CD14-positive monocyte (primary cell): ENCODE results near the gene TMEM38A. TPM values are rescaled to one million over a fixed set of nuclear protein-coding genes. Genes with fewer than 3 reads are reported as not detected.

Experiments used
- DNase-seq, 3 donors: peaks; one replicate each; pipeline ENCODE4 v3.0.0-alpha.2; 2011 to 2022
- H2AFZ ChIP-seq: 2 replicates; pipeline ENCODE4 v1.6.0; 2012; ENCODE audit warnings: mild to moderate bottlenecking, low read depth, low read length, inconsistent platforms; ENCODE audit not compliant: insufficient read depth, poor library complexity, severe bottlenecking
- H3K27ac ChIP-seq, 2 donors: 1 replicate in 1 of 2; 2 replicates in 1 of 2; pipeline ENCODE4 v1.5.1; 2012 to 2013; ENCODE audit warnings: low read length in 2 of 2, control low read depth in 1 of 2, inconsistent platforms in 1 of 2, low read depth in 1 of 2, mild to moderate bottlenecking in 1 of 2
- H3K27me3 ChIP-seq, 2 donors: one replicate each; pipeline versions ENCODE4 v1.6.0 to v1.6.1; 2011 to 2013; ENCODE audit warnings: low read length in 2 of 2; ENCODE audit not compliant: control insufficient read depth in 2 of 2, insufficient read depth in 2 of 2
- H3K36me3 ChIP-seq, 2 donors: replicated peaks in 1 of 2; 1 replicate in 1 of 2; 2 replicates in 1 of 2; pipeline versions ENCODE4 v1.5.1 to v1.6.1; 2012 to 2013; ENCODE audit warnings: low read length in 2 of 2, control low read depth in 1 of 2, inconsistent platforms in 1 of 2, mild to moderate bottlenecking in 1 of 2; ENCODE audit not compliant: insufficient read depth in 2 of 2, control insufficient read depth in 1 of 2
- H3K4me1 ChIP-seq, 2 donors: 1 replicate in 1 of 2; 2 replicates in 1 of 2; pipeline versions ENCODE4 v1.5.1 to v1.6.1; 2012 to 2013; ENCODE audit warnings: low read length in 2 of 2, control low read depth in 1 of 2, inconsistent platforms in 1 of 2, mild to moderate bottlenecking in 1 of 2, moderate library complexity in 1 of 2; ENCODE audit not compliant: insufficient read depth in 2 of 2, control insufficient read depth in 1 of 2
- H3K4me2 ChIP-seq: replicated peaks from 2 replicates; pipeline ENCODE3; 2012; ENCODE audit warnings: low read length, moderate library complexity, mild to moderate bottlenecking; ENCODE audit not compliant: poor library complexity, severe bottlenecking; ENCODE audit errors: extremely low read depth
- H3K4me3 ChIP-seq, 3 experiments: fragments of 200-600 bp in 1 of 3; sonication (generic) in 1 of 3; replicated peaks in 1 of 3; 1 replicate in 2 of 3; 2 replicates in 1 of 3; pipeline ENCODE4 v1.5.1; 2011 to 2013; ENCODE audit warnings: low read length in 3 of 3, mild to moderate bottlenecking in 3 of 3, control low read depth in 2 of 3, low read depth in 2 of 3, inconsistent platforms in 1 of 3, moderate library complexity in 1 of 3
- H3K79me2 ChIP-seq: 2 replicates; pipeline ENCODE4 v1.6.0; 2012; ENCODE audit warnings: mild to moderate bottlenecking, control low read depth, inconsistent platforms, low read length, moderate library complexity; ENCODE audit not compliant: insufficient read depth
- H3K9ac ChIP-seq: 2 replicates; pipeline ENCODE4 v1.6.0; 2017; ENCODE audit warnings: low read length, mild to moderate bottlenecking; ENCODE audit not compliant: insufficient read depth, poor library complexity, severe bottlenecking
- H3K9me3 ChIP-seq, 2 donors: replicated peaks in 1 of 2; 1 replicate in 1 of 2; 2 replicates in 1 of 2; pipeline versions ENCODE4 v1.5.1 to v1.6.1; 2012 to 2013; ENCODE audit warnings: low read length in 2 of 2, control low read depth in 1 of 2; ENCODE audit not compliant: control insufficient read depth in 1 of 2, insufficient read depth in 1 of 2
- H4K20me1 ChIP-seq: 2 replicates; pipeline ENCODE4 v1.6.0; 2012; ENCODE audit warnings: mild to moderate bottlenecking, low read length, control low read depth, moderate library complexity; ENCODE audit not compliant: insufficient read depth
- H3K27ac Mint-ChIP-seq, 7 donors: one replicate each; pipeline ENCODE4 v1.8.0; 2020; ENCODE audit warnings: mild to moderate bottlenecking in 7 of 7, mixed read lengths in 7 of 7, moderate library complexity in 6 of 7, inconsistent platforms in 2 of 7
- H3K27me3 Mint-ChIP-seq, 3 donors: one replicate each; pipeline ENCODE4 v1.8.0; 2021 to 2022; ENCODE audit warnings: low read depth in 3 of 3, mild to moderate bottlenecking in 3 of 3, mixed read lengths in 3 of 3, moderate library complexity in 3 of 3, inconsistent platforms in 1 of 3
- H3K36me3 Mint-ChIP-seq, 2 donors: one replicate each; pipeline ENCODE4 v1.8.0; 2020; ENCODE audit warnings: mixed read lengths in 2 of 2, inconsistent platforms in 1 of 2, mild to moderate bottlenecking in 1 of 2
- H3K4me1 Mint-ChIP-seq: one replicate; pipeline ENCODE4 v1.8.0; 2020; ENCODE audit warnings: mild to moderate bottlenecking, mixed read lengths
- H3K4me3 Mint-ChIP-seq, 2 donors: one replicate each; pipeline ENCODE4 v1.8.0; 2020; ENCODE audit warnings: mild to moderate bottlenecking in 2 of 2, mixed read lengths in 2 of 2, moderate library complexity in 1 of 2
- H3K9me3 Mint-ChIP-seq, 7 donors: one replicate each; pipeline ENCODE4 v1.8.0; 2020 to 2022; ENCODE audit warnings: mixed read lengths in 7 of 7, mild to moderate bottlenecking in 6 of 7, moderate library complexity in 6 of 7, inconsistent platforms in 2 of 7
- CTCF ChIP-seq: fragments of 200-600 bp; IDR thresholded peaks from one replicate; pipeline ENCODE4 v1.8.0; 2022; ENCODE audit warnings: antibody characterized with exemption, mild to moderate bottlenecking
- WGBS: methylation state at CpG from one replicate; pipeline ENCODE4 v1.1.5; 2013; ENCODE audit warnings: missing lambda C conversion rate; ENCODE audit not compliant: insufficient coverage; 5-methylcytosine and 5-hydroxymethylcytosine counted together
- intact Hi-C, 2 donors: fragments of 100-400 bp; cut with micrococcal nuclease; formaldehyde crosslinking; loops; one replicate each; pipeline versions ENCODE4 v1.15.0 to v1.15.1; 2023
- polyA plus RNA-seq, 3 donors: library from polyadenylated mRNA; depleted of rRNA in 1 of 3; unstranded in 2 of 3; stranded (reverse) in 1 of 3; fragments of 300-500 nt in 2 of 3; fragments of >200 nt in 1 of 3; fragmentation: Illumina TruSeq in 2 of 3; gene quantifications; 1 replicate in 2 of 3; 2 replicates in 1 of 3; pipeline ENCODE4 v1.2.3, GENCODE V29; 2012 to 2021

TMEM38A gene
- polyA plus RNA-seq, 3 donors, result 8.5 to 21.6 (median 10.6) TPM

GRCh38 chr19:16613841-16614240 lies 47.1 kb upstream of the TMEM38A start:
- Mint-ChIP-seq H3K4me3 (no peak overlapping the region), H3K4me1 (peaks cover 78% of the 10 kb centered on the region), H3K27ac (peak overlapping the region in 4 of 7 donors; percentile 2 to 75 (median 36)), H3K9me3 (no peaks in the 10 kb centered on the region), H3K27me3 (no peaks in the 10 kb centered on the region), H3K36me3 (peaks cover 12 to 14% of the 10 kb centered on the region in 2 donors)
- Histone ChIP-seq H3K4me2 (no peak overlapping the region), H2AFZ (no peak overlapping the region), H3K36me3 (no peaks in the 10 kb centered on the region), H3K9ac (no peak overlapping the region), H3K4me3 (no peak overlapping the region), H3K4me1 (peaks cover 40 to 52% of the 10 kb centered on the region in 2 donors), H3K27me3 (no peaks in the 10 kb centered on the region), H3K27ac (peak overlapping the region in 1 of 2 donors; percentile 67), H4K20me1 (peaks cover 100% of the 10 kb centered on the region), H3K79me2 (peaks cover 100% of the 10 kb centered on the region), H3K9me3 (no peaks in the 10 kb centered on the region)
- intact Hi-C loops, result loop anchor here in 1 of 2 donors (5.0 kb wide), 1 partner anchor 42 kb away; the partner anchor contains the start of gene SLC35E1
- TF ChIP-seq CTCF, result no peak
- DNase-seq, result no peak
- 80% methylated on average over 2 of the region's 2 CpGs for WGBS

- peaks cover 78% of the 10 kb centered on the region for H3K4me1 Mint-ChIP-seq
- Histone ChIP-seq H3K4me1 (peaks cover 38 to 47% of the 10 kb centered on the region in 2 donors), H3K27me3 (no peaks in the 10 kb centered on the region), H3K4me2 (no peak overlapping the region), H3K79me2 (peaks cover 100% of the 10 kb centered on the region), H3K9me3 (no peaks in the 10 kb centered on the region), H3K27ac (peak overlapping the region in 1 of 2 donors; percentile 67), H4K20me1 (peaks cover 100% of the 10 kb centered on the region), H3K36me3 (no peaks in the 10 kb centered on the region), H3K9ac (no peak overlapping the region), H2AFZ (no peak overlapping the region), H3K4me3 (no peak overlapping the region)
- peaks cover 12 to 14% of the 10 kb centered on the region in 2 donors for H3K36me3 Mint-ChIP-seq
- intact Hi-C loops, result loop anchor here in 1 of 2 donors (5.0 kb wide), 1 partner anchor 43 kb away; the partner anchor contains the start of gene SLC35E1
- peak overlapping the region in 5 of 7 donors; percentile 6 to 74 (median 52) for H3K27ac Mint-ChIP-seq
- no peaks in the 10 kb centered on the region for H3K9me3 Mint-ChIP-seq
- WGBS, result 0% methylated on average over 2 of the region's 2 CpGs
- no peaks in the 10 kb centered on the region for H3K27me3 Mint-ChIP-seq
- TF ChIP-seq CTCF, result no peak
- DNase-seq, result no peak
- H3K4me3 Mint-ChIP-seq, result peak overlapping the region in 1 of 2 donors; percentile 25
These were observed 46.0 kb upstream of the TMEM38A start for GRCh38 chr19:16614941-16615340.
